HepG2 (cell line): Measurements from ENCODE around the gene CLMP.

Experiments used
- ARHGAP35 ChIP-seq: sonication (generic); formaldehyde crosslinking; IDR thresholded peaks from 2 replicates; pipeline ENCODE4 v1.9.0; 2022; ENCODE audit warnings: mild to moderate bottlenecking, inconsistent platforms, moderate library complexity, missing genetic modification reagents, borderline replicate concordance
- MAFF ChIP-seq: IDR thresholded peaks from 2 replicates; pipeline ENCODE4 v1.6.1; 2011; ENCODE audit warnings: low read depth, low read length, improper control_type of control experiment
- NCOA2 ChIP-seq: sonication (generic); formaldehyde crosslinking; IDR thresholded peaks from 2 replicates; pipeline ENCODE4 v1.8.0; 2022; ENCODE audit warnings: inconsistent platforms
- NR2F6 ChIP-seq, 2 experiments: IDR thresholded peaks; 2 replicates each; pipeline ENCODE4 v1.6.1; 2016; ENCODE audit warnings: antibody characterized with exemption in 1 of 2, mild to moderate bottlenecking in 1 of 2
- ZFP36L2 ChIP-seq: sonication (generic); formaldehyde crosslinking; IDR thresholded peaks from 2 replicates; pipeline ENCODE4 v1.4.0; 2020; ENCODE audit warnings: missing genetic modification reagents
- ZNF260 ChIP-seq: sonication (generic); formaldehyde crosslinking; IDR thresholded peaks from 2 replicates; pipeline ENCODE4 v1.4.0; 2020; ENCODE audit warnings: missing genetic modification reagents, low read depth, mild to moderate bottlenecking, borderline replicate concordance
- TF ChIP-seq, protein P1 (sequence below): sonication (generic); formaldehyde crosslinking; IDR thresholded peaks from 2 replicates; pipeline ENCODE4 v1.4.0; 2020; ENCODE audit warnings: missing genetic modification reagents
- TF ChIP-seq, protein P2 (sequence below): sonication (generic); formaldehyde crosslinking; IDR thresholded peaks from 2 replicates; pipeline ENCODE4 v1.8.1; 2022; ENCODE audit warnings: mild to moderate bottlenecking, missing genetic modification reagents

DNA sequence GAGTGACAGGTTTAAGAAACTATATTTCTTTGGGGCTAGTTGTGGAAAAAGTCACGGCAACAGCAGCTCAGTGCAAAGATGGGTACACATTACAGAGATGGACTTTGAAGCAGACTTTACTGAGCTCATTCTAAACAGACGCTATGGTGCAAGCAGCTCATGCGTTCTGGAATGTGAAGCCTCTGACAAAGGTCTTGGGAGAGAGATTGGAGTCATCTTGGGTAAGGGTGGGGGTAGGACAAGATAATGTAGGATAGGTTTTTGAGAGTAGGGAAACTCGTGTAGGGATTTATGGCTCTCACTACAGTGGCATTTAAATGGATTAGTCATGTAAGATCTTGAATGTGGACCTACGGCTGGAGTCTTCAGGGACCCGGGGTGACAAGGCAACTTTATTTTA is 36.2 kb upstream of the CLMP start:
- TF ChIP-seq ZFP36L2 (CRISPR knock-in tag) (no peak), MAFF (no peak), ZNF260 (CRISPR knock-in tag) (no peak), NCOA2 (CRISPR knock-in tag) (no peak), ARHGAP35 (no peak), NR2F6 (IDR thresholded peaks at IDR 0.05) (no peak), NR2F6 (CRISPR knock-in tag; IDR thresholded peaks at IDR 0.05) (no peak)
- TF ChIP-seq, protein P1, sequence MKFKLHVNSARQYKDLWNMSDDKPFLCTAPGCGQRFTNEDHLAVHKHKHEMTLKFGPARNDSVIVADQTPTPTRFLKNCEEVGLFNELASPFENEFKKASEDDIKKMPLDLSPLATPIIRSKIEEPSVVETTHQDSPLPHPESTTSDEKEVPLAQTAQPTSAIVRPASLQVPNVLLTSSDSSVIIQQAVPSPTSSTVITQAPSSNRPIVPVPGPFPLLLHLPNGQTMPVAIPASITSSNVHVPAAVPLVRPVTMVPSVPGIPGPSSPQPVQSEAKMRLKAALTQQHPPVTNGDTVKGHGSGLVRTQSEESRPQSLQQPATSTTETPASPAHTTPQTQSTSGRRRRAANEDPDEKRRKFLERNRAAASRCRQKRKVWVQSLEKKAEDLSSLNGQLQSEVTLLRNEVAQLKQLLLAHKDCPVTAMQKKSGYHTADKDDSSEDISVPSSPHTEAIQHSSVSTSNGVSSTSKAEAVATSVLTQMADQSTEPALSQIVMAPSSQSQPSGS (CRISPR knock-in tag), result no peak
- TF ChIP-seq, protein P2, sequence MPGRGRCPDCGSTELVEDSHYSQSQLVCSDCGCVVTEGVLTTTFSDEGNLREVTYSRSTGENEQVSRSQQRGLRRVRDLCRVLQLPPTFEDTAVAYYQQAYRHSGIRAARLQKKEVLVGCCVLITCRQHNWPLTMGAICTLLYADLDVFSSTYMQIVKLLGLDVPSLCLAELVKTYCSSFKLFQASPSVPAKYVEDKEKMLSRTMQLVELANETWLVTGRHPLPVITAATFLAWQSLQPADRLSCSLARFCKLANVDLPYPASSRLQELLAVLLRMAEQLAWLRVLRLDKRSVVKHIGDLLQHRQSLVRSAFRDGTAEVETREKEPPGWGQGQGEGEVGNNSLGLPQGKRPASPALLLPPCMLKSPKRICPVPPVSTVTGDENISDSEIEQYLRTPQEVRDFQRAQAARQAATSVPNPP (CRISPR knock-in tag), result no peak
